BLaER1 treated with 17β-estradiol and CSF1 and Interleukin-3, amounts not matched to agents 10 nM and 100 nM (cell line): ENCODE results near the gene APOL5.

ENCODE experiments used
- H3K27ac ChIP-seq, 11 experiments: shearing (Covaris generic); formaldehyde crosslinking; 2 replicates each; pipeline ENCODE4 v1.8.1; 2022
- H3K27me3 ChIP-seq, 11 experiments: shearing (Covaris generic); formaldehyde crosslinking; 2 replicates each; pipeline ENCODE4 v1.8.1; 2022
- H3K36me3 ChIP-seq, 11 experiments: shearing (Covaris generic); formaldehyde crosslinking; 2 replicates each; pipeline ENCODE4 v1.8.1; 2022
- H3K4me1 ChIP-seq, 10 experiments: shearing (Covaris generic); formaldehyde crosslinking; 2 replicates each; pipeline ENCODE4 v1.8.1; 2022
- H3K4me2 ChIP-seq, 11 experiments: shearing (Covaris generic); formaldehyde crosslinking; 2 replicates each; pipeline ENCODE4 v1.8.1; 2022
- H3K4me3 ChIP-seq, 10 experiments: shearing (Covaris generic); formaldehyde crosslinking; 2 replicates each; pipeline ENCODE4 v1.8.1; 2022
- H3K9ac ChIP-seq, 11 experiments: shearing (Covaris generic); formaldehyde crosslinking; 2 replicates each; pipeline ENCODE4 v1.8.1; 2022
- H3K9me3 ChIP-seq, 11 experiments: shearing (Covaris generic); formaldehyde crosslinking; replicated peaks in 1 of 11; 2 replicates each; pipeline ENCODE4 v1.8.1; 2022
- H4K20me1 ChIP-seq, 11 experiments: shearing (Covaris generic); formaldehyde crosslinking; 2 replicates each; pipeline ENCODE4 v1.8.1; 2022
- Cebpa-rat ChIP-seq, 11 experiments: shearing (Covaris generic); IDR thresholded peaks; 2 replicates each; pipeline ENCODE4 v1.8.1; 2022

Gene APOL5

DNA sequence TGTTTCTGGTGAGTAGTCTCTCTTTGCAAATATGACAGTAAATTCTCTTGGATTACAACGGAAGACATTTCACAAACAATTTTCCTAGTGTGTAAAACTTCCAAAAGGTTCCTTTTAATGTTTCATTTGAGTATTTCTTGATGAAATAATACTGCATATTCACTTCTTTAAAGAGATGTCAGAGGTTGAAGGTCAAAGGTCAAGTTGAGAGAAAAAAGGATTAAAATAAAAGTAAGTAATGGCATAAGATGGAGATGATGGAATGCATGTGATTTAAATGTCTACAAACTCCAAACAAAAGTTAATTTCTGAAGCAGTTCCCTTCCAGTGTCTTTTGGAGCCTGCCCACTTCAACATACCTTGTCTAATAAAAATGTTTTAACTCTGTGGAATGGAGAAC is 40.7 kb downstream of the APOL5 start:
- no peak overlapping the region for H3K4me2 ChIP-seq
- H4K20me1 ChIP-seq = no peaks in the 10 kb centered on the region
- H3K9me3 ChIP-seq = no peaks in the 10 kb centered on the region
- no peak overlapping the region for H3K27ac ChIP-seq
- H3K36me3 ChIP-seq = peaks cover 0 to 6% (median 0%) of the 10 kb centered on the region in 11 experiments; a peak in 2 of 22 replicates
- no peaks in the 10 kb centered on the region for H3K4me1 ChIP-seq
- H3K27me3 ChIP-seq = peaks cover 6 to 42% (median 20%) of the 10 kb centered on the region in 11 experiments; a peak in 17 of 22 replicates
- no peak for TF ChIP-seq Cebpa-rat (IDR thresholded peaks at IDR 0.05)
- no peak overlapping the region for H3K9ac ChIP-seq
- no peak overlapping the region for H3K4me3 ChIP-seq

DNA sequence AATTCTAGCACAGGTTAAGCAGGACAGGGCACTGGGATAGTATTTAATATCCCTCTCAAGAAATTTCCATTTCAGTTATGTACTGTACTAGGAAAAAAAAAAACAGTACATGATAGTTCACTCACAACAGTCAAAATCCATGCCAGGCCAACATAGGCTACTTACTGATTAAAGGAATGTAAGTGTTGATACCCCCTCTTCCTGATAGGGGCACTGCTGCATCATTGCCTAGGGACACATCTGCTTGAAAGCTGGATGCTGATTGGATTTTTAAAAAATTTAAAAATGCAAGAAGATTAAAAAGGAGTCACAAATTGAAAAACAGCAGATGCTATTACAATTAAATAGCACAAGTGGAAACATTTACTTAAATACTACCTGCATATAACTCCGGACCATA is 43.4 kb downstream of the APOL5 start:
- Histone ChIP-seq H3K9ac (no peak overlapping the region), H3K36me3 (peaks cover 0 to 6% (median 0%) of the 10 kb centered on the region in 11 experiments; a peak in 2 of 22 replicates), H4K20me1 (no peaks in the 10 kb centered on the region), H3K4me1 (no peaks in the 10 kb centered on the region), H3K9me3 (no peaks in the 10 kb centered on the region), H3K4me2 (no peak overlapping the region), H3K27ac (no peak overlapping the region), H3K27me3 (peaks cover 0 to 19% (median 1%) of the 10 kb centered on the region in 11 experiments; a peak in 5 of 22 replicates), H3K4me3 (no peak overlapping the region)
- no peak for TF ChIP-seq Cebpa-rat (IDR thresholded peaks at IDR 0.05)

DNA sequence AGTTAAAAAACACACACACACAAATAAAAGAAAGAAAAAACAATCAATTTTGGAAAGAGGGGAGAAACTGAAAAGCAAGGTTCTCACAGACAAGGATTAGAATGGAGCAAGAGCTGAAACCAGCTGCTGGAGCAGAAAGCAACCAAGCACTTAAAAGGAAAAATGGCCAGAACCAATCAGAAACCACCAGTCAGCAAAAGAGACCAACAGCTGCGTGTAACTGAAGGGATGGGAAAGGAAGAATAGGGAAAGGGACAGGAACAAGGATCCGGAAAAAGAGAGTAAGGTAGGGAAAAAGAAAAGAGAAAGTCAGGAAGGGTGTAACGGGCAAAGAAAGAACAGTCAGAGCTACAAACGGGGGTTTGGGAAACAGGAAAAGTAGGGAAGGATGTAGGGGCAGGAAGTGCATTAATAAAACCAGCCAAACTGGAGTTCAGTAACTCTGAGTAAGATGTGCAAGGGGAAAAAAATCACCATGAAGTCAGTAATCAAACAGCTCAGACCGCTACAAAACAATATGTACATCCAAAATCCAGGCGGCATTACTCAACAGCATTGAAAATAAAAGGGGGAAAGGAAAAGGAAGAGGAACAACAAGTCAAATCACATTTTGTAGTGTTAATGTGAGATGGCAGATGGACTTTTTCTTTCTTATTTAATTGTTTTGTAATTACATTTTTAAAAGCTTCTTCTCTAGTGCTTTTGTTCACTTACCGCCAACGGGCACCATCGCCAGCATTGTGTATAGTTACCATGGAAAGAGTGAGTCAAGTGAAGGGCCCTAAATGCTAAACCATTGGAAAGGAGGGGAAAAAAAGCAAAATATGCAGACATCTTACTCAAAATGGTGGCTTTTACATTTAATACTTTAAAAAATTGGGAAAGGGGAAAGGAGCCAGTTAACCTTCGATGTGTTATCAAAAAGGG is 49.2 kb downstream of the APOL5 start:
- no peak overlapping the region for H3K4me2 ChIP-seq
- no peak overlapping the region for H3K4me3 ChIP-seq
- H3K9me3 ChIP-seq = no peaks in the 10 kb centered on the region
- no peak overlapping the region for H3K27ac ChIP-seq
- no peak for TF ChIP-seq Cebpa-rat (IDR thresholded peaks at IDR 0.05)
- H3K27me3 ChIP-seq = no peaks in the 10 kb centered on the region
- no peak overlapping the region for H3K9ac ChIP-seq
- no peaks in the 10 kb centered on the region for H3K36me3 ChIP-seq
- no peaks in the 10 kb centered on the region for H4K20me1 ChIP-seq
- H3K4me1 ChIP-seq = no peaks in the 10 kb centered on the region

DNA sequence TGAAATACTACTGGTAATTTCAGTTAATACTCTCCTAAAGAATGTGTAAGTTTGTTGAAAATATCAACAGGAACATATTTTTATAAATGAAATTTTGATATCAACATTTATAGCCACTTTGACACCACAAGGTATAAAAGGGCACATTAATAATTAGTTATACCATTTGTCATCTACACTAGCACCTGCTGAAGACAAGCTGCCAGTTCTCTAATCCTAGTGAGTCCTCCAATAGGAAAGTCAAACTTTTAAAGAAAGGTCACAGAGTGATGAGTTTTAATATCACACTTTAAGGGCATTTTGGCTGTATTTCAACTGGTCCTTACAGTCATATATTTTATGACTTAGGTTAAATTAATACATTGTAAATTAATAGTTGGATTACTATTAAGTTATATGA is 52.3 kb downstream of the APOL5 start:
- no peak overlapping the region for H3K9ac ChIP-seq
- no peaks in the 10 kb centered on the region for H3K36me3 ChIP-seq
- H3K27ac ChIP-seq = no peak overlapping the region
- TF ChIP-seq Cebpa-rat (IDR thresholded peaks at IDR 0.05) = no peak
- no peaks in the 10 kb centered on the region for H3K9me3 ChIP-seq
- H3K4me3 ChIP-seq = no peak overlapping the region
- H3K27me3 ChIP-seq = no peaks in the 10 kb centered on the region
- H3K4me2 ChIP-seq = no peak overlapping the region
- H3K4me1 ChIP-seq = no peaks in the 10 kb centered on the region
- no peaks in the 10 kb centered on the region for H4K20me1 ChIP-seq

DNA sequence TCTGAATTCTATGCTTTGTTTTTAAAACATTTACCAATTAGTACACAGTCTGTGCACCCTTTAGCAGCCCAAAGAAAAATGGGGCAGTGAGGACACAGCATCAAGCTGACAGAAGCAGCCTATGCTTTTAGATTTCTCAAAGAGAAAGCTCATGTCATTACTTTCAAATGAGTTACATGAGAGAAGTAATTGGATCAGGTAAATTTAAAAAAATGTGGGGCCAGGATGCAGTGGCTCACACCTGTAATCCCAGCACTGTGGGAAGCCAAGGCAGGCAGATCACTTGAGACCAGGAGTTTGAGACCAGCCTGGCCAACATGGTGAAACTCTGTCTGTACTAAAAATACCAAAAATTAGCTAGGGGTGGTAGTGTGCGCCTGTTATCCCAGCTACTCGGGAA is 57.7 kb downstream of the APOL5 start:
- H3K4me1 ChIP-seq = no peaks in the 10 kb centered on the region
- no peak for TF ChIP-seq Cebpa-rat (IDR thresholded peaks at IDR 0.05)
- H3K4me3 ChIP-seq = no peak overlapping the region

DNA sequence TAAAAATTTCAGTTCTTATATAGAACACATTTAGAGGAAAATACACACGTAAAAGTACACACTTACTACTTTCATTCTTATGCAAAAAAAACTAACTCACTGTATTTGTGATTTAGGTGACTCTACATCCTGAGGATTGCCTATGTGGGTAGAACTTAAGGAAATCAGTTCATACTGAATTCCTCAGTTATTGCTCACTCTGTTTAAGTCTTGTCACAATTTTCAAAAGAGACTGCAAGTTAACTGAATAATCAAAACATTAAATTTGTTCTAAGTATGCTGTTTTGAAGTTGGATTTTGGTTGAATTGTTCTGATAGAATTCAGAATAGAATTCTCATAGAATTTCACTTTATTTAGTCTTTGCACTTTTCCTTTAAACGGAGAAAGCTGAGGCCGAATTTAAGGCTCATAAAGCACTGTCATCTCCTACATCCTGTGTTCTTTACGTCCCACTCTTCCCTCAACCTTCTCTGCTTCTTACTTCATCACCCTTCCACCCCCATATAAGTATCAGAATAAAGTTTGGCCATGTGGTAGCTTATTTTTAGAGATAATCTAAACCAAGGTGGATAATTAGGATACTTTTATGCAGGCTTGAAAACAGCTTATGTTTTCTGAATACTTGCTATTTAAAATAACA is 59.8 kb downstream of the APOL5 start:
- Histone ChIP-seq H3K36me3 (0 out of 22 replicates have a peak, but pooled peaks cover 0 to 4% (median 0%) of the 10 kb centered on the region in 11 experiments), H3K9ac (no peak overlapping the region), H3K4me2 (no peak overlapping the region), H3K4me1 (peaks cover 0 to 9% (median 7%) of the 10 kb centered on the region in 10 experiments; a peak in 16 of 20 replicates), H3K4me3 (no peak overlapping the region), H3K27ac (no peak overlapping the region), H4K20me1 (no peaks in the 10 kb centered on the region), H3K27me3 (no peaks in the 10 kb centered on the region), H3K9me3 (no peaks in the 10 kb centered on the region)
- no peak for TF ChIP-seq Cebpa-rat (IDR thresholded peaks at IDR 0.05)

More for the DNA sequence above, 57.7 kb downstream of the APOL5 start:
- H3K27ac ChIP-seq = no peak overlapping the region
- H3K9me3 ChIP-seq = no peaks in the 10 kb centered on the region
- no peak overlapping the region for H3K4me2 ChIP-seq
- H4K20me1 ChIP-seq = no peaks in the 10 kb centered on the region
- no peak overlapping the region for H3K9ac ChIP-seq
- H3K36me3 ChIP-seq = no peaks in the 10 kb centered on the region
- H3K27me3 ChIP-seq = no peaks in the 10 kb centered on the region
